ENCODE results near the gene ROR2.

The ROR2 gene

GRCh38 chr9:91884696-91885687, 65.0 kb downstream of the ROR2 start:
- TF ChIP-seq TEAD4 (IDR thresholded peaks at IDR 0.05), result no peak
- TF ChIP-seq MAX (IDR thresholded peaks at IDR 0.05), result no peak
- TF ChIP-seq ZBTB7A (IDR thresholded peaks at IDR 0.05; ENCODE audit: low read depth), result no peak
- no peak for TF ChIP-seq NFIC (IDR thresholded peaks at IDR 0.05)
- TF ChIP-seq, protein P1, sequence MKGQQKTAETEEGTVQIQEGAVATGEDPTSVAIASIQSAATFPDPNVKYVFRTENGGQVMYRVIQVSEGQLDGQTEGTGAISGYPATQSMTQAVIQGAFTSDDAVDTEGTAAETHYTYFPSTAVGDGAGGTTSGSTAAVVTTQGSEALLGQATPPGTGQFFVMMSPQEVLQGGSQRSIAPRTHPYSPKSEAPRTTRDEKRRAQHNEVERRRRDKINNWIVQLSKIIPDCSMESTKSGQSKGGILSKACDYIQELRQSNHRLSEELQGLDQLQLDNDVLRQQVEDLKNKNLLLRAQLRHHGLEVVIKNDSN (IDR thresholded peaks at IDR 0.05), result no peak
- TF ChIP-seq RAD21 (IDR thresholded peaks at IDR 0.05; ENCODE audit: low read depth), result no peak
- TF ChIP-seq EGR1 (IDR thresholded peaks at IDR 0.05), result no peak
- no peak for TF ChIP-seq EP300 (IDR thresholded peaks at IDR 0.05; ENCODE audit: borderline replicate concordance)
- TF ChIP-seq, protein P2, sequence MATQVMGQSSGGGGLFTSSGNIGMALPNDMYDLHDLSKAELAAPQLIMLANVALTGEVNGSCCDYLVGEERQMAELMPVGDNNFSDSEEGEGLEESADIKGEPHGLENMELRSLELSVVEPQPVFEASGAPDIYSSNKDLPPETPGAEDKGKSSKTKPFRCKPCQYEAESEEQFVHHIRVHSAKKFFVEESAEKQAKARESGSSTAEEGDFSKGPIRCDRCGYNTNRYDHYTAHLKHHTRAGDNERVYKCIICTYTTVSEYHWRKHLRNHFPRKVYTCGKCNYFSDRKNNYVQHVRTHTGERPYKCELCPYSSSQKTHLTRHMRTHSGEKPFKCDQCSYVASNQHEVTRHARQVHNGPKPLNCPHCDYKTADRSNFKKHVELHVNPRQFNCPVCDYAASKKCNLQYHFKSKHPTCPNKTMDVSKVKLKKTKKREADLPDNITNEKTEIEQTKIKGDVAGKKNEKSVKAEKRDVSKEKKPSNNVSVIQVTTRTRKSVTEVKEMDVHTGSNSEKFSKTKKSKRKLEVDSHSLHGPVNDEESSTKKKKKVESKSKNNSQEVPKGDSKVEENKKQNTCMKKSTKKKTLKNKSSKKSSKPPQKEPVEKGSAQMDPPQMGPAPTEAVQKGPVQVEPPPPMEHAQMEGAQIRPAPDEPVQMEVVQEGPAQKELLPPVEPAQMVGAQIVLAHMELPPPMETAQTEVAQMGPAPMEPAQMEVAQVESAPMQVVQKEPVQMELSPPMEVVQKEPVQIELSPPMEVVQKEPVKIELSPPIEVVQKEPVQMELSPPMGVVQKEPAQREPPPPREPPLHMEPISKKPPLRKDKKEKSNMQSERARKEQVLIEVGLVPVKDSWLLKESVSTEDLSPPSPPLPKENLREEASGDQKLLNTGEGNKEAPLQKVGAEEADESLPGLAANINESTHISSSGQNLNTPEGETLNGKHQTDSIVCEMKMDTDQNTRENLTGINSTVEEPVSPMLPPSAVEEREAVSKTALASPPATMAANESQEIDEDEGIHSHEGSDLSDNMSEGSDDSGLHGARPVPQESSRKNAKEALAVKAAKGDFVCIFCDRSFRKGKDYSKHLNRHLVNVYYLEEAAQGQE (IDR thresholded peaks at IDR 0.05; ENCODE audit: low read depth), result no peak
- TF ChIP-seq TCF12 (IDR thresholded peaks at IDR 0.05; ENCODE audit: low read depth), result no peak
- TF ChIP-seq YY1 (IDR thresholded peaks at IDR 0.05; ENCODE audit: low read depth), result no peak
- TF ChIP-seq FOXM1 (IDR thresholded peaks at IDR 0.05; ENCODE audit: borderline replicate concordance, low read depth), result no peak
- TF ChIP-seq TAF1 (IDR thresholded peaks at IDR 0.05; ENCODE audit: low read depth), result no peak
- no peak for TF ChIP-seq CREB1 (IDR thresholded peaks at IDR 0.05; ENCODE audit: low read depth)
- no peak for TF ChIP-seq CEBPB (IDR thresholded peaks at IDR 0.05)

DNA sequence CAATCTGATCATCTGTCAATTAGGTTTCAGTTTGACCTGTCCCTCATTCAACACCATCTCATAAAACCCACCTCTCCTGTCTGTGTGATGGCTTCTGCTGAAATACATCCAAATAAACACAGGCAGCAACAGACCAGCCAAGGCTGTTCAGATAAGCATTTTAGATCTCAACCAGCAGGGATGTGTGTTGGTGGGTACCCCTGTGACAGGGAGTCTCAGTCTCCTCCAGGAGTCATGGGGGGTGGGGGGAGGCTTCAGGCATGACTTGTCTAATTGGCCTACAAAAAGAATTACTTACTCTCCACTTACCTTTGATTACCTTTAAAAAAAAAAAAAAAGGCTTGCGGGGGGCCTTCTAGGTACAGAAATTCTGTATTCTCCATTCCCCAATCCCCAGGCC, 65.9 kb downstream of the ROR2 start:
- TF ChIP-seq MAX (IDR thresholded peaks at IDR 0.05) (no peak), RAD21 (IDR thresholded peaks at IDR 0.05; ENCODE audit: low read depth) (no peak), YY1 (IDR thresholded peaks at IDR 0.05; ENCODE audit: low read depth) (no peak), EP300 (IDR thresholded peaks at IDR 0.05; ENCODE audit: borderline replicate concordance) (no peak), CREB1 (IDR thresholded peaks at IDR 0.05; ENCODE audit: low read depth) (no peak), CEBPB (IDR thresholded peaks at IDR 0.05) (no peak)
- TF ChIP-seq, protein P1 (IDR thresholded peaks at IDR 0.05), result no peak
- TF ChIP-seq, protein P2 (IDR thresholded peaks at IDR 0.05; ENCODE audit: low read depth), result no peak

DNA sequence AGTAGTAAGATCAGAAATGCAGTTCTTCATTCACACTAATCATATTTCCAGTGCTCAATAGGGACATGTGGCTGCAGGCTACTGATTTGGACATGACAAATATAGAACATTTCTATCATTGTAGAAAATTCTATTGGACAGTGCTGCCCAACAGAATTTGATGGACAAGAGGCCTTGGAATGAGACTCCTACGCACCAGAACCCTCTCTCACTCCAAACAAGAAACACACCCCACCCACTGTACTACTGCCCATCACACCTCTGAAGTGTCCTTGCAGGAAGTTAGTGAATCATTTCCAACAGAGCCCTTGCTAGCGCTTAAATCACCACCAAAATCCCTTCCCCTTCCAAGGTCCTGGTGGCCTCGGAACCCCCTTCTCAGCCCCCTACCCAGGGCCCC, 66.5 kb downstream of the ROR2 start:
- no peak for TF ChIP-seq CREB1 (IDR thresholded peaks at IDR 0.05; ENCODE audit: low read depth)
- TF ChIP-seq CEBPB (IDR thresholded peaks at IDR 0.05), result no peak
- TF ChIP-seq EP300 (IDR thresholded peaks at IDR 0.05; ENCODE audit: borderline replicate concordance), result no peak
- no peak for TF ChIP-seq TAF1 (IDR thresholded peaks at IDR 0.05; ENCODE audit: low read depth)
- TF ChIP-seq, protein P1 (IDR thresholded peaks at IDR 0.05), result no peak
- TF ChIP-seq, protein P2 (IDR thresholded peaks at IDR 0.05; ENCODE audit: low read depth), result no peak
- no peak for TF ChIP-seq ZBTB7A (IDR thresholded peaks at IDR 0.05; ENCODE audit: low read depth)
- TF ChIP-seq MAX (IDR thresholded peaks at IDR 0.05), result no peak

Measured in Ishikawa (cell line).